Pancreas (tissue), 10 donors: Measurements from ENCODE around the gene MACROD2. TPM values are rescaled to one million over a fixed set of nuclear protein-coding genes. Genes with fewer than 3 reads are reported as not detected.
A peak's percentile ranks its signal among the peaks of the same experiment; 100 is the strongest.

Source experiments
- ATAC-seq, 4 donors: fragments of 200-7000 bp; cut with Tn5 transposase; one replicate each; pipeline versions ENCODE4 v1.8.0 to v1.9.1; 2020; ENCODE audit warnings: mild to moderate bottlenecking in 4 of 4, moderate library complexity in 4 of 4
- DNase-seq, 6 donors: peaks; one replicate each; pipeline ENCODE4 v3.0.0-alpha.2; 2020
- FAIRE-seq: peaks from 2 replicates; lab custom pipeline; 2012; peaks lifted over from hg19 to GRCh38; lab: Jason Lieb, UNC
- H3K27ac ChIP-seq, 4 donors: fragments of 200-600 bp; sonication (generic); 1 replicate in 3 of 4; 2 replicates in 1 of 4; pipeline versions ENCODE4 v1.5.0 to v1.8.0; 2020
- H3K27me3 ChIP-seq, 4 donors: fragments of 200-600 bp; one replicate each; pipeline ENCODE4 v1.8.0; 2021
- H3K36me3 ChIP-seq, 3 donors: fragments of 200-600 bp; sonication (generic) in 1 of 3; one replicate each; pipeline versions ENCODE4 v1.5.0 to v1.8.0; 2020 to 2021
- H3K4me1 ChIP-seq, 3 donors: fragments of 200-600 bp; one replicate each; pipeline ENCODE4 v1.8.0; 2021
- H3K4me3 ChIP-seq, 4 donors: fragments of 200-600 bp; sonication (generic) in 2 of 4; one replicate each; pipeline versions ENCODE4 v1.5.0 to v1.8.0; 2020 to 2021
- H3K9me3 ChIP-seq, 4 donors: fragments of 200-600 bp; one replicate each; pipeline ENCODE4 v1.8.0; 2021
- CTCF ChIP-seq, 4 donors: fragments of 200-600 bp; sonication (generic) in 3 of 4; IDR thresholded peaks; one replicate each; pipeline versions ENCODE4 v1.5.0 to v1.8.0; 2021; ENCODE audit warnings: antibody characterized with exemption in 4 of 4
- WGBS, 2 donors: extraction: QIAGEN DNeasy Blood & Tissue Kit; methylation state at CpG; one replicate each; pipeline ENCODE4 v1.1.7; 2013; 5-methylcytosine and 5-hydroxymethylcytosine counted together
- intact Hi-C, 3 donors: fragments of 100-400 bp; cut with DNase I; formaldehyde crosslinking; loops; one replicate each; pipeline versions ENCODE4 v1.11.1 to v1.14.2; 2022
- polyA plus RNA-seq, 2 donors: library from polyadenylated mRNA; stranded (reverse); fragments of 200-250 nt; gene quantifications; one replicate each; pipeline ENCODE4 v1.2.3, GENCODE V29; 2013
- total RNA-seq, 6 donors: library from RNA; stranded (reverse); fragmentation: NEBNext Ultra II Directional in 4 of 6; extraction: Animal tissue kit (Norgen Biotek cat#: 25700) in 4 of 6; gene quantifications; one replicate each; pipeline versions ENCODE4 v1.2.1 to v1.2.4, GENCODE V29; 2021 to 2023
- donor health status: healthy with polysubstance abuse.
- donor health status: DM: no; HTN: no; CAD: no; lungs with moderate emphysema.
- donor health status: DM: no; HTN: no; CAD: no.
- donor health status: control.
- donor health status: control.
- donor health status: Bipolar disorder and iron deficiency.
- donor health status: DM: yes; HTN: yes; CAD: no.
- donor health status: DM: no; HTN: no; CAD: no.
- donor health status: DM: no; HTN: no; CAD: no.
- donor health status: DM: yes; HTN: yes; CAD: no.

Gene MACROD2
- total and polyA plus RNA-seq, 8 donors: 1.7 to 4.9 (median 2.7) TPM

DNA sequence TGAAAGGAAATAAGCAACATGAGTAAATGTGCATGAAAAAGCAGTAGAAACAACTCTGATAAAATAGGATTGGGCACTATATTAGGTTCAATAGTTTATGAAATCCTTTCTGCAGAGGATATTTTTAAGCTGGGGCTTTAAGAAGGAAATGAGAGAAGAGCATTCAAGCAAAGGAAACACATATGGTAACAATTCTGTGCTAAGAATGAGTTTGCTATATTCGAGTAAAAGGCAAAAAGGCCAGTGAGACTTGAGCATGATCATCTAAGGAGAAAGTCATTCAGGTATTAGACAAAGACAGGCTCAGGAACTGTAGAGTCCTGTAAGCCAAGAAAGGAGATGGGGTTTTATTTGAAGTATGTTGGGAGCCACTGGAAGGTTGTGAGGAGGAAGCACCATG is 729.2 kb downstream of the MACROD2 start:
- DNase-seq (no peak), FAIRE-seq (no peak), ATAC-seq (no peak)
- H3K27ac ChIP-seq: no peak overlapping the region
- no peak for TF ChIP-seq CTCF (IDR thresholded peaks at IDR 0.05)
- peaks cover 0 to 5% (median 0%) of the 10 kb centered on the region in 3 donors for H3K4me1 ChIP-seq
- intact Hi-C loops: no loop called here
- H3K9me3 ChIP-seq: no peaks in the 10 kb centered on the region
- 60 to 66% methylated on average over 1 of the region's 1 CpG for WGBS, 2 donors
- no peaks in the 10 kb centered on the region for H3K36me3 ChIP-seq
- no peak overlapping the region for H3K4me3 ChIP-seq
- no peaks in the 10 kb centered on the region for H3K27me3 ChIP-seq

DNA sequence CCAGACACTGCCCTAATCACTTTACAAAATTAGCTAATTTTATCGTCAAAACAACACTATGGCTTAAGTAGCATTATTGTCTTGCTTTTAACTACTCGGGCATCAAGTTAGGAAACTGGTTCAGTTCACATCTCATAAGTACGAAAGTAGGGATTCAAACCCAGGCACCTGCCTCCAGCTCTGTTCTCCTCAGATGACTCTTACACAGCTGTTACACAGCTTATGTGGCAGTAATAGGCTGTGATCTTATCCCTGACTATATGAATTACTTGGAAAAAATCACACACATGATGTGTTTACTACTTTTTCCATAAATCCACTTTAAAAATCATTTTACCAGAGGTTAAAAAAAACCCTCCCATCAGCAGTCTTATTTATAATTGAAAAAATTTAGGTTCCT is 731.3 kb downstream of the MACROD2 start:
- intact Hi-C loops: no loop called here
- H3K27ac ChIP-seq: no peak overlapping the region
- WGBS, 2 donors: 93 to 96% methylated on average over 3 of the region's 3 CpGs
- no peak overlapping the region for H3K4me3 ChIP-seq
- H3K36me3 ChIP-seq: no peaks in the 10 kb centered on the region
- FAIRE-seq (no peak), DNase-seq (no peak), ATAC-seq (no peak)
- no peaks in the 10 kb centered on the region for H3K27me3 ChIP-seq
- TF ChIP-seq CTCF (IDR thresholded peaks at IDR 0.05): no peak
- no peaks in the 10 kb centered on the region for H3K9me3 ChIP-seq
- H3K4me1 ChIP-seq: peaks cover 0 to 6% (median 0%) of the 10 kb centered on the region in 3 donors

GRCh38 chr20:14727485-14728150 is 732.3 kb downstream of the MACROD2 start:
- FAIRE-seq: no peak
- ATAC-seq: no peak
- TF ChIP-seq CTCF (IDR thresholded peaks at IDR 0.05): no peak
- H3K4me3 ChIP-seq: no peak overlapping the region
- H3K27ac ChIP-seq: no peak overlapping the region
- DNase-seq: no peak
- no peaks in the 10 kb centered on the region for H3K27me3 ChIP-seq
- H3K36me3 ChIP-seq: no peaks in the 10 kb centered on the region
- H3K9me3 ChIP-seq: no peaks in the 10 kb centered on the region
- intact Hi-C loops: no loop called here
- peaks cover 0 to 8% (median 8%) of the 10 kb centered on the region in 3 donors for H3K4me1 ChIP-seq
- 75 to 94% methylated on average over 1 of the region's 1 CpG for WGBS, 2 donors

DNA sequence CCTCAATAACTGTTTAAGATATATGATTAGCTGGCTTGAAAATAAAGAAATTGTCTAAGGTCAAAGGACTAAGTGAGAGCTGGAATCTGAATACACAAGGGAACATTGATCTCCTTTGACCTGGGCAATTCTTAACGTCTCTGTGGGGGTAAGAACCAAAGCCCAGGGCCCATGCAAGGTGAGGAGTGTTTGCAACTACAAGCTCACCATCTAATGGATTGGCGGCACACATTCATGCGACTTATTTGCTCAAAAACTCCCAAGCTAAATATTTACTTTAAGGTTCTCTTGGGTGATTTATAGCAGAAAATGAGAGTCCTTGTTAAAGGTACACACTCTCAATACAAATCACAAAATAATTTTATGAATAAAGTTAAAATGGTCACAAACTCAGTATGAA is 734.1 kb downstream of the MACROD2 start:
- FAIRE-seq: no peak
- Histone ChIP-seq H3K4me1 (peaks cover 0 to 13% (median 10%) of the 10 kb centered on the region in 3 donors), H3K27ac (no peak overlapping the region), H3K27me3 (no peaks in the 10 kb centered on the region), H3K4me3 (no peak overlapping the region), H3K9me3 (no peaks in the 10 kb centered on the region), H3K36me3 (no peaks in the 10 kb centered on the region)
- DNase-seq: no peak
- intact Hi-C loops: no loop called here
- TF ChIP-seq CTCF (IDR thresholded peaks at IDR 0.05): no peak
- WGBS, 2 donors: 24 to 39% methylated on average over 3 of the region's 3 CpGs
- peak in 3 of 4 donors; percentile 32 to 64 (median 32) for ATAC-seq

DNA sequence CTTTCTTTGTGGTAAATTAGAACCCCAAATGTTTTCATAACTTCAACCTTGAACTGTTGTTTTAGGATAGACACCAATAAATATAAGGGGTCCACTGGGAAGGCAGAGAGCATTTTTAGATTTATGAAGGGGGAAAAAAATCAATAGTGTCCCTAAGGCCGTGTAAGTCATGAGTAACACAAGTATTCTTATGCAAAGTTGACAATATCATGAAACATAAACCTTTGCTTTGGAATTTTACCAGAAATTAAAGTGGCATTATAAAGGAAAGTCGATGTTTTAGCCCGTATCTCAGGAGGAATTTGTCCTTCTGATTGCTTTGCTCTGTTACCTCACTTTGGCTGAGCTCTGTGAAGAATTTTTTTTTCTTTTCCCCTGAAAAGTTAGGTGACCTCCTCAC is 737.0 kb downstream of the MACROD2 start:
- Histone ChIP-seq H3K4me3 (no peak overlapping the region), H3K27me3 (no peaks in the 10 kb centered on the region), H3K9me3 (no peaks in the 10 kb centered on the region), H3K27ac (no peak overlapping the region), H3K4me1 (peaks cover 0 to 13% (median 10%) of the 10 kb centered on the region in 3 donors), H3K36me3 (no peaks in the 10 kb centered on the region)
- no peak for DNase-seq
- FAIRE-seq: no peak
- intact Hi-C loops: no loop called here
- peak in 1 of 4 donors; percentile 66 for ATAC-seq
- 37% methylated on average over 3 of the region's 3 CpGs for WGBS, 2 donors
- no peak for TF ChIP-seq CTCF (IDR thresholded peaks at IDR 0.05)
